Tibial nerve (tissue), 4 donors: ENCODE measurements around the gene CNPY1. TPM values are rescaled to one million over a fixed set of nuclear protein-coding genes. Genes with fewer than 3 reads are reported as not detected.

Experiments used
- DNase-seq, 2 donors: peaks; one replicate each; pipeline ENCODE4 v3.0.0-alpha.2; 2019; ENCODE audit warnings: low spot score in 2 of 2
- H3K27ac ChIP-seq, 4 donors: fragments of 200-600 bp; sonication (generic) in 3 of 4; one replicate each; pipeline ENCODE4 v1.5.1; 2017 to 2019; ENCODE audit warnings: mild to moderate bottlenecking in 1 of 4
- H3K27me3 ChIP-seq, 2 donors: fragments of 200-600 bp; sonication (generic) in 1 of 2; one replicate each; pipeline versions ENCODE4 v1.5.1 to v1.6.0; 2017 to 2019
- H3K36me3 ChIP-seq, 3 donors: fragments of 200-600 bp; sonication (generic); one replicate each; pipeline ENCODE4 v1.5.1; 2018 to 2019
- H3K4me1 ChIP-seq, 4 donors: fragments of 200-600 bp; sonication (generic) in 3 of 4; one replicate each; pipeline ENCODE4 v1.5.1; 2017 to 2019
- H3K4me3 ChIP-seq, 4 donors: fragments of 200-600 bp; sonication (generic) in 3 of 4; one replicate each; pipeline ENCODE4 v1.5.1; 2017 to 2019; ENCODE audit warnings: mild to moderate bottlenecking in 1 of 4, moderate library complexity in 1 of 4
- H3K9me3 ChIP-seq, 4 donors: fragments of 200-600 bp; sonication (generic) in 3 of 4; one replicate each; pipeline ENCODE4 v1.5.1; 2017 to 2019
- CTCF ChIP-seq, 5 experiments: fragments of 200-600 bp in 3 of 5; fragments of 450-650 bp in 2 of 5; sonication (generic) in 3 of 5; IDR thresholded peaks; one replicate each; pipeline ENCODE4 v1.5.1; 2016 to 2019; ENCODE audit warnings: antibody characterized with exemption in 5 of 5, mild to moderate bottlenecking in 3 of 5, moderate library complexity in 2 of 5
- EP300 ChIP-seq, 2 donors: sonication (generic); formaldehyde crosslinking; IDR thresholded peaks; one replicate each; pipeline ENCODE4 v1.6.1; 2017; ENCODE audit warnings: antibody characterized with exemption in 2 of 2, mild to moderate bottlenecking in 1 of 2
- POLR2A ChIP-seq, 2 donors: fragments of 450-650 bp; IDR thresholded peaks; one replicate each; pipeline ENCODE4 v1.6.1; 2017; ENCODE audit warnings: antibody characterized with exemption in 2 of 2, mild to moderate bottlenecking in 2 of 2, moderate library complexity in 2 of 2
- WGBS, 2 donors: methylation state at CpG; one replicate each; pipeline ENCODE4 v1.1.5; 2018; 5-methylcytosine and 5-hydroxymethylcytosine counted together
- total RNA-seq, 4 donors: library from RNA; depleted of rRNA; stranded (reverse); fragments of >200 nt; gene quantifications; one replicate each; pipeline ENCODE4 v1.1.0, GENCODE V29; 2016

Gene CNPY1
- total RNA-seq, 4 donors from 2014 or later = 0.30 TPM; not detected in 3

- no peak overlapping the region for H3K4me3 ChIP-seq
- peaks cover 0 to 7% (median 0%) of the 10 kb centered on the region in 4 donors for H3K4me1 ChIP-seq
- peaks cover 0 to 11% of the 10 kb centered on the region in 2 donors for H3K27me3 ChIP-seq
- DNase-seq = no peak
- TF ChIP-seq CTCF (IDR thresholded peaks at IDR 0.05) = no peak
- no peak for TF ChIP-seq EP300 (IDR thresholded peaks at IDR 0.05)
- no peak for TF ChIP-seq POLR2A (IDR thresholded peaks at IDR 0.05)
- H3K36me3 ChIP-seq = no peaks in the 10 kb centered on the region
- H3K9me3 ChIP-seq = no peaks in the 10 kb centered on the region
- H3K27ac ChIP-seq = no peak overlapping the region
- 93% methylated on average over 14 of the region's 14 CpGs for WGBS, 2 donors
Observed at GRCh38 chr7:155586843-155587440, 40.6 kb upstream of the CNPY1 start.

GRCh38 chr7:155585951-155586350 is 39.6 kb upstream of the CNPY1 start:
- DNase-seq = no peak
- no peak overlapping the region for H3K4me3 ChIP-seq
- peaks cover 0 to 7% of the 10 kb centered on the region in 2 donors for H3K27me3 ChIP-seq
- peaks cover 0 to 7% (median 0%) of the 10 kb centered on the region in 4 donors for H3K4me1 ChIP-seq
- no peaks in the 10 kb centered on the region for H3K36me3 ChIP-seq
- H3K27ac ChIP-seq = no peak overlapping the region
- H3K9me3 ChIP-seq = no peaks in the 10 kb centered on the region
- WGBS, 2 donors = 70 to 75% methylated on average over 6 of the region's 6 CpGs
- TF ChIP-seq EP300 (IDR thresholded peaks at IDR 0.05) = no peak
- TF ChIP-seq CTCF (IDR thresholded peaks at IDR 0.05) = no peak
- TF ChIP-seq POLR2A (IDR thresholded peaks at IDR 0.05) = no peak

GRCh38 chr7:155585532-155585895 is 39.2 kb upstream of the CNPY1 start:
- H3K36me3 ChIP-seq = no peaks in the 10 kb centered on the region
- H3K4me3 ChIP-seq = no peak overlapping the region
- peaks cover 0 to 7% of the 10 kb centered on the region in 2 donors for H3K27me3 ChIP-seq
- no peak overlapping the region for H3K27ac ChIP-seq
- peaks cover 0 to 7% (median 0%) of the 10 kb centered on the region in 4 donors for H3K4me1 ChIP-seq
- no peaks in the 10 kb centered on the region for H3K9me3 ChIP-seq
- 79 to 84% methylated on average over 8 of the region's 8 CpGs for WGBS, 2 donors
- TF ChIP-seq EP300 (IDR thresholded peaks at IDR 0.05) (no peak), CTCF (IDR thresholded peaks at IDR 0.05) (no peak), POLR2A (IDR thresholded peaks at IDR 0.05) (no peak)
- no peak for DNase-seq

GRCh38 chr7:155584763-155585531 is 38.6 kb upstream of the CNPY1 start:
- no peaks in the 10 kb centered on the region for H3K9me3 ChIP-seq
- no peaks in the 10 kb centered on the region for H3K36me3 ChIP-seq
- no peak overlapping the region for H3K4me3 ChIP-seq
- no peak overlapping the region for H3K27ac ChIP-seq
- peak in 1 of 2 donors; percentile 18 for DNase-seq
- 37 to 38% methylated on average over 17 of the region's 17 CpGs for WGBS, 2 donors
- peaks cover 0 to 7% of the 10 kb centered on the region in 2 donors for H3K27me3 ChIP-seq
- TF ChIP-seq CTCF (IDR thresholded peaks at IDR 0.05) = no peak
- no peak for TF ChIP-seq EP300 (IDR thresholded peaks at IDR 0.05)
- no peak for TF ChIP-seq POLR2A (IDR thresholded peaks at IDR 0.05)
- peaks cover 0 to 7% (median 0%) of the 10 kb centered on the region in 4 donors for H3K4me1 ChIP-seq

- DNase-seq = no peak
- Histone ChIP-seq H3K36me3 (no peaks in the 10 kb centered on the region), H3K4me3 (no peak overlapping the region), H3K4me1 (peaks cover 0 to 7% (median 0%) of the 10 kb centered on the region in 4 donors), H3K9me3 (no peaks in the 10 kb centered on the region), H3K27ac (no peak overlapping the region), H3K27me3 (peaks cover 0 to 7% of the 10 kb centered on the region in 2 donors)
- 84 to 88% methylated on average over 7 of the region's 7 CpGs for WGBS, 2 donors
- TF ChIP-seq CTCF (IDR thresholded peaks at IDR 0.05) (no peak), POLR2A (IDR thresholded peaks at IDR 0.05) (no peak), EP300 (IDR thresholded peaks at IDR 0.05) (no peak)
Observed at GRCh38 chr7:155584261-155584660, 37.9 kb upstream of the CNPY1 start.
